Endothelial cell (in vitro differentiated cells): ENCODE measurements around the gene SLC5A2. TPM values are rescaled to one million over a fixed set of nuclear protein-coding genes. Genes with fewer than 3 reads are reported as not detected.

Experiments used
- DNase-seq: peaks from one replicate; pipeline ENCODE4 v3.0.0; 2021; ENCODE audit warnings: low spot score
- H3K27ac Mint-ChIP-seq: one replicate; pipeline ENCODE4 v1.8.0; 2021; ENCODE audit warnings: mixed read lengths, inconsistent platforms; ENCODE audit not compliant: unreplicated experiment
- H3K27me3 Mint-ChIP-seq: one replicate; pipeline ENCODE4 v1.8.0; 2021; ENCODE audit warnings: mild to moderate bottlenecking, moderate library complexity, mixed read lengths, inconsistent platforms; ENCODE audit not compliant: unreplicated experiment
- H3K36me3 Mint-ChIP-seq: one replicate; pipeline ENCODE4 v1.8.0; 2021; ENCODE audit warnings: mild to moderate bottlenecking, low read depth, mixed read lengths, inconsistent platforms; ENCODE audit not compliant: unreplicated experiment
- H3K4me1 Mint-ChIP-seq: one replicate; pipeline ENCODE4 v1.8.0; 2021; ENCODE audit warnings: mild to moderate bottlenecking, mixed read lengths, inconsistent platforms; ENCODE audit not compliant: unreplicated experiment
- H3K4me3 Mint-ChIP-seq: one replicate; pipeline ENCODE4 v1.8.0; 2021; ENCODE audit warnings: mild to moderate bottlenecking, mixed read lengths, inconsistent platforms; ENCODE audit not compliant: unreplicated experiment
- H3K9me3 Mint-ChIP-seq: one replicate; pipeline ENCODE4 v1.8.0; 2021; ENCODE audit warnings: mixed read lengths, inconsistent platforms; ENCODE audit not compliant: unreplicated experiment
- total RNA-seq: library from RNA; stranded (reverse); fragmentation: NEBNext Ultra II Directional; extraction: Animal tissue kit (Norgen Biotek cat#: 25700); gene quantifications from one replicate; pipeline ENCODE4 v1.2.1, GENCODE V29; 2021; ENCODE audit not compliant: unreplicated experiment
- TF ChIP-seq, protein P1 (sequence below): fragments of 200-600 bp; sonication (generic); IDR thresholded peaks from one replicate; pipeline ENCODE4 v1.5.0; 2021; ENCODE audit warnings: antibody characterized with exemption; ENCODE audit not compliant: unreplicated experiment

Gene SLC5A2
- total RNA-seq, 1 donor from 2014 or later: not detected

- DNase-seq: peak; percentile 60
- Mint-ChIP-seq H3K4me1 (peaks cover 11% of the 10 kb centered on the region), H3K4me3 (peak overlapping the region; percentile 82)
Observed at GRCh38 chr16:31476303-31477219, 6.4 kb upstream of the SLC5A2 start.

GRCh38 chr16:31477220-31478216 lies 5.4 kb upstream of the SLC5A2 start:
- TF ChIP-seq, protein P1, sequence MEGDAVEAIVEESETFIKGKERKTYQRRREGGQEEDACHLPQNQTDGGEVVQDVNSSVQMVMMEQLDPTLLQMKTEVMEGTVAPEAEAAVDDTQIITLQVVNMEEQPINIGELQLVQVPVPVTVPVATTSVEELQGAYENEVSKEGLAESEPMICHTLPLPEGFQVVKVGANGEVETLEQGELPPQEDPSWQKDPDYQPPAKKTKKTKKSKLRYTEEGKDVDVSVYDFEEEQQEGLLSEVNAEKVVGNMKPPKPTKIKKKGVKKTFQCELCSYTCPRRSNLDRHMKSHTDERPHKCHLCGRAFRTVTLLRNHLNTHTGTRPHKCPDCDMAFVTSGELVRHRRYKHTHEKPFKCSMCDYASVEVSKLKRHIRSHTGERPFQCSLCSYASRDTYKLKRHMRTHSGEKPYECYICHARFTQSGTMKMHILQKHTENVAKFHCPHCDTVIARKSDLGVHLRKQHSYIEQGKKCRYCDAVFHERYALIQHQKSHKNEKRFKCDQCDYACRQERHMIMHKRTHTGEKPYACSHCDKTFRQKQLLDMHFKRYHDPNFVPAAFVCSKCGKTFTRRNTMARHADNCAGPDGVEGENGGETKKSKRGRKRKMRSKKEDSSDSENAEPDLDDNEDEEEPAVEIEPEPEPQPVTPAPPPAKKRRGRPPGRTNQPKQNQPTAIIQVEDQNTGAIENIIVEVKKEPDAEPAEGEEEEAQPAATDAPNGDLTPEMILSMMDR: no peak
- Mint-ChIP-seq H3K9me3 (no peaks in the 10 kb centered on the region), H3K36me3 (peaks cover 20% of the 10 kb centered on the region), H3K4me3 (peak overlapping the region; percentile 63), H3K27ac (no peak overlapping the region), H3K27me3 (peaks cover 16% of the 10 kb centered on the region), H3K4me1 (peaks cover 11% of the 10 kb centered on the region)
- peak; percentile 72 for DNase-seq

More at GRCh38 chr16:31476303-31477219, 6.4 kb upstream of the SLC5A2 start:
- Mint-ChIP-seq H3K9me3 (no peaks in the 10 kb centered on the region), H3K27ac (no peak overlapping the region), H3K27me3 (peaks cover 15% of the 10 kb centered on the region), H3K36me3 (peaks cover 20% of the 10 kb centered on the region)
- TF ChIP-seq, protein P1: no peak

DNA sequence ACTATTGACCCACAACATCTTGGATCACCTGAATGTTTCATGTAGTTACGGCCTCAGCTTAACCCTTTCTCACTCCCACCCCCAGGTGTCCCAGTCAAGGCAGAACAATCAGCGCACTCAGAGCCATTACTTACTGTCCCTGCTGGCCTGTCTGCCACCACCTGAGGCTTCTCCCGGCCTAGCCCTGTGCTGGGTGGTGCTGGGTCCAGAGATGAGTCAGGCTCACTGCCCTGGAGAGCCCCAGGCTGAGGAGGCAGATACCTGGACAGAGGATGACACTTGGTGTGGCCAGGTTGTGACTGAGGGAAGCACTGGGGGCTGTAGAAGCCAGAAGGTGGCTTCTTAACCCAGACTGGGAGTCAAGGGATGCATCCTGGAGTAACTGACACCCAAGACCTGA lies 4.0 kb upstream of the SLC5A2 start:
- Mint-ChIP-seq H3K27me3 (peaks cover 23% of the 10 kb centered on the region), H3K36me3 (peaks cover 12% of the 10 kb centered on the region), H3K4me1 (peaks cover 11% of the 10 kb centered on the region), H3K4me3 (no peak overlapping the region), H3K27ac (no peak overlapping the region), H3K9me3 (no peaks in the 10 kb centered on the region)
- DNase-seq: no peak
- TF ChIP-seq, protein P1: no peak

DNA sequence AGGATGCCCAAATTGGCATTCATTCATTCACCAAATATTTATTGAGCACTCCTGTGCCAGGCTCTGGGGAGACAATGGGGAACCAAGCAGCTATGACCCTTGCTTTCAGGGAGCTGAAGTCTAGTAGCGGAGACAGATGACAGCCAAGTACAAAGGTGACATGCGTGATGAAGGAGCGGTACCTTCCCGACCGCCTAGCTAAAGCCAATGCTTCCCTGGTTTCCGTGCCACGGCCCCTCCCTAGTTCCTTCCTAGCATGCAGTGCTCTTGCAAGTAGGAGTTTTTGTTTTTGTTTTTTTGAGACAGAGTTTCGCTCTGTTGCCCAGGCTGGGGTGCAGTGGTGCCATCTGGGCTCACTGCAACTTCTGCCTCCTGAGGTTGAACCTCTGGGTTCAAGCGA lies 3.2 kb upstream of the SLC5A2 start:
- DNase-seq: no peak
- H3K36me3 Mint-ChIP-seq: peaks cover 4% of the 10 kb centered on the region
- H3K27me3 Mint-ChIP-seq: peaks cover 27% of the 10 kb centered on the region
- H3K9me3 Mint-ChIP-seq: no peaks in the 10 kb centered on the region
- H3K4me3 Mint-ChIP-seq: no peak overlapping the region
- TF ChIP-seq, protein P1: no peak
- no peak overlapping the region for H3K27ac Mint-ChIP-seq
- peaks cover 11% of the 10 kb centered on the region for H3K4me1 Mint-ChIP-seq
